GM18951 (cell line): ENCODE data around the gene SLC39A2.
"Not testable (repeated sequence)": the region's sequence is repeated elsewhere in the genome, so short reads cannot be mapped to it uniquely, and the experiment has no call there.

Experiments used
- POLR2A ChIP-seq: IDR thresholded peaks from 4 replicates; pipeline ENCODE4 v1.6.1; 2011; ENCODE audit warnings: mild to moderate bottlenecking; ENCODE audit not compliant: insufficient read length, insufficient read depth; ENCODE audit errors: extremely low read depth
- in situ Hi-C: fragments of 300-500 bp; cut with MboI; formaldehyde crosslinking; loops from one replicate; pipeline ENCODE4 v1.12.0; 2022; ENCODE audit warnings: low sequenced_read_pairs, mixed read lengths, inconsistent platforms; ENCODE audit not compliant: unreplicated experiment

The SLC39A2 gene

GRCh38 chr14:20998674-20999366 lies at the start of gene SLC39A2:
Gene SLC39A2 (plus strand): TSS chr14:20999293. CDS start chr14:20999447, 154 bp downstream.
- in situ Hi-C loops, result no loop called here
- no peak for TF ChIP-seq POLR2A

- in situ Hi-C loops, result not testable (repeated sequence)
Observed at GRCh38 chr14:20954736-20955537, 44.2 kb upstream of the SLC39A2 start, which contains the start of gene RNASE2. Gene RNASE2 (plus strand): TSS chr14:20955487. CDS start chr14:20955772, 285 bp downstream.

- in situ Hi-C loops, result not testable (repeated sequence)
Observed at GRCh38 chr14:20955538-20955873, 43.6 kb upstream of the SLC39A2 start.

GRCh38 chr14:20956376-20956976 lies 42.6 kb upstream of the SLC39A2 start:
- TF ChIP-seq POLR2A, result no peak
- in situ Hi-C loops, result no loop called here

GRCh38 chr14:20958946-20959345 lies 40.1 kb upstream of the SLC39A2 start:
- in situ Hi-C loops, result not testable (repeated sequence)

GRCh38 chr14:20969336-20969735 lies 29.8 kb upstream of the SLC39A2 start:
- in situ Hi-C loops, result no loop called here
- TF ChIP-seq POLR2A, result no peak

GRCh38 chr14:20970647-20970982 lies 28.5 kb upstream of the SLC39A2 start:
- in situ Hi-C loops, result no loop called here
- TF ChIP-seq POLR2A, result no peak

GRCh38 chr14:20970983-20971704 lies 27.9 kb upstream of the SLC39A2 start:
- no peak for TF ChIP-seq POLR2A
- in situ Hi-C loops, result no loop called here

GRCh38 chr14:20971705-20972021 lies 27.4 kb upstream of the SLC39A2 start:
- in situ Hi-C loops, result no loop called here
- TF ChIP-seq POLR2A, result no peak

- in situ Hi-C loops, result no loop called here
- no peak for TF ChIP-seq POLR2A
Observed at GRCh38 chr14:20973501-20973900, 25.6 kb upstream of the SLC39A2 start.

- TF ChIP-seq POLR2A, result no peak
- in situ Hi-C loops, result no loop called here
Observed at GRCh38 chr14:20976291-20976690, 22.8 kb upstream of the SLC39A2 start.

- no peak for TF ChIP-seq POLR2A
- in situ Hi-C loops, result no loop called here
Observed at GRCh38 chr14:20978687-20979086, 20.4 kb upstream of the SLC39A2 start.

- in situ Hi-C loops, result no loop called here
Observed at GRCh38 chr14:20980906-20981305, 18.2 kb upstream of the SLC39A2 start.

More at GRCh38 chr14:20980906-20981305, 18.2 kb upstream of the SLC39A2 start:
- no peak for TF ChIP-seq POLR2A
